CD8-positive, alpha-beta memory T cell (primary cell): Measurements from ENCODE around the gene GLIPR2. TPM values are rescaled to one million over a fixed set of nuclear protein-coding genes. Genes with fewer than 3 reads are reported as not detected.
"Not testable (repeated sequence)": the region's sequence is repeated elsewhere in the genome, so short reads cannot be mapped to it uniquely, and the experiment has no call there.

Experiments
- CTCF ChIA-PET: fragments of 350-600 bp; sonication (Branson Sonifier 250); formaldehyde crosslinking; loops from one replicate; lab custom pipeline; 2021; ENCODE audit warnings: antibody characterized with exemption; lab: Charles Lee
- POLR2A ChIA-PET: fragments of 350-600 bp; sonication (Branson Sonifier 250); formaldehyde crosslinking; loops from one replicate; lab custom pipeline; 2021; ENCODE audit warnings: antibody characterized with exemption; lab: Charles Lee
- DNase-seq, 5 donors: peaks; one replicate each; pipeline versions ENCODE4 v3.0.0 to v3.0.0-alpha.2; 2020 to 2022; ENCODE audit warnings: mixed read lengths in 1 of 5
- H3K27ac ChIP-seq: one replicate; pipeline ENCODE4 v1.7.0; 2013; ENCODE audit warnings: low read depth, mild to moderate bottlenecking, low read length, moderate library complexity
- H3K27me3 ChIP-seq: 2 replicates; pipeline ENCODE4 v1.7.0; 2013; ENCODE audit warnings: low read length, mild to moderate bottlenecking; ENCODE audit not compliant: insufficient read depth, poor library complexity, severe bottlenecking
- H3K36me3 ChIP-seq: 2 replicates; pipeline ENCODE4 v1.7.0; 2013; ENCODE audit warnings: mild to moderate bottlenecking, low read length, moderate library complexity; ENCODE audit not compliant: insufficient read depth
- H3K4me1 ChIP-seq: 2 replicates; pipeline ENCODE4 v1.7.0; 2013; ENCODE audit warnings: mild to moderate bottlenecking, low read length, moderate library complexity; ENCODE audit not compliant: insufficient read depth
- H3K4me3 ChIP-seq: 2 replicates; pipeline ENCODE4 v1.7.0; 2013; ENCODE audit warnings: mild to moderate bottlenecking, low read length
- H3K9me3 ChIP-seq: 2 replicates; pipeline ENCODE4 v1.7.0; 2013; ENCODE audit warnings: mild to moderate bottlenecking, low read length
- H3K27ac Mint-ChIP-seq, 8 donors: one replicate each; pipeline ENCODE4 v1.8.0; 2020 to 2021; ENCODE audit warnings: mixed read lengths in 8 of 8, mild to moderate bottlenecking in 6 of 8, inconsistent platforms in 3 of 8, moderate library complexity in 3 of 8
- H3K27me3 Mint-ChIP-seq, 2 donors: one replicate each; pipeline ENCODE4 v1.8.0; 2020 to 2021; ENCODE audit warnings: mixed read lengths in 2 of 2, mild to moderate bottlenecking in 1 of 2, moderate library complexity in 1 of 2
- H3K36me3 Mint-ChIP-seq, 3 donors: one replicate each; pipeline ENCODE4 v1.8.0; 2020 to 2021; ENCODE audit warnings: mixed read lengths in 3 of 3, inconsistent platforms in 1 of 3, mild to moderate bottlenecking in 1 of 3
- H3K4me1 Mint-ChIP-seq, 3 donors: one replicate each; pipeline ENCODE4 v1.8.0; 2020 to 2021; ENCODE audit warnings: mixed read lengths in 3 of 3, inconsistent platforms in 1 of 3, mild to moderate bottlenecking in 1 of 3
- H3K4me3 Mint-ChIP-seq, 7 donors: one replicate each; pipeline ENCODE4 v1.8.0; 2020 to 2021; ENCODE audit warnings: mixed read lengths in 7 of 7, mild to moderate bottlenecking in 6 of 7, moderate library complexity in 4 of 7, inconsistent platforms in 2 of 7
- H3K9me3 Mint-ChIP-seq, 5 donors: one replicate each; pipeline ENCODE4 v1.8.0; 2020 to 2022; ENCODE audit warnings: mixed read lengths in 5 of 5, mild to moderate bottlenecking in 3 of 5, moderate library complexity in 2 of 5, inconsistent platforms in 1 of 5
- polyA plus RNA-seq: library from polyadenylated mRNA; unstranded; fragments of 300-500 nt; fragmentation: Illumina TruSeq; gene quantifications from one replicate; pipeline ENCODE4 v1.2.3, GENCODE V29; 2021
- total RNA-seq, 2 experiments: library from RNA; stranded (reverse); gene quantifications; one replicate each; pipeline ENCODE4 v1.2.3, GENCODE V29; 2021

GLIPR2 gene
- total and polyA plus RNA-seq, 3 experiments from 2014 or later, result 17.1 to 139 (median 17.5) TPM

DNA sequence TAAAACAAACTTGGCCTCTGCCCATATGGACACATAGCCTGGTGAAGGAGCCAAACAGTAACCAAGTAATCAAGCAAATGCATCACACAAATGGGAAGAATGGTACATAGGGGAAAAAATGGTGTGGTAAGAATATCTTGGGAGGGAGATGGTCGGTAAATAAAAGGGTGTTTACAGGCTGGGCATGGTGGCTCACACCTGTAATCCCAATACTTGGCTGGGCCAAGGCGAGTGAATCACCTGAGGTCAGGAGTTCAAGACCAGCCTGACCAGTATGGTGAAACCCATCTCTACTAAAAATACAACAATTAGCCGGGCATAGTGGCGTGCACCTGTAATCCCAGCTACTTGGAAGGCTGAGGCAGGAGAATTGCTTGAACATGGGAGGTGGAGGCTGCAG, 23.0 kb downstream of the GLIPR2 start:
- H3K27me3 ChIP-seq, H3K4me3 ChIP-seq, H3K4me3 Mint-ChIP-seq, H3K27ac ChIP-seq, H3K4me1 ChIP-seq, H3K9me3 Mint-ChIP-seq, H3K9me3 ChIP-seq, H3K36me3 ChIP-seq, H3K27me3 Mint-ChIP-seq, DNase-seq: not testable (repeated sequence)
- POLR2A ChIA-PET, result interaction anchor here (0.6 kb wide), 1 partner anchor 44 kb away, joined by 9 read pairs; no protein-coding TSS in a partner anchor
- CTCF ChIA-PET, result interaction anchor here (2.1 kb wide), 1 partner anchor 56 kb away, joined by 9 read pairs; no protein-coding TSS in a partner anchor
- Mint-ChIP-seq H3K36me3 (peaks cover 9 to 51% (median 20%) of the 10 kb centered on the region in 3 donors), H3K4me1 (peaks cover 5 to 16% (median 9%) of the 10 kb centered on the region in 3 donors), H3K27ac (peak overlapping the region in 1 of 8 donors; percentile 53)

DNA sequence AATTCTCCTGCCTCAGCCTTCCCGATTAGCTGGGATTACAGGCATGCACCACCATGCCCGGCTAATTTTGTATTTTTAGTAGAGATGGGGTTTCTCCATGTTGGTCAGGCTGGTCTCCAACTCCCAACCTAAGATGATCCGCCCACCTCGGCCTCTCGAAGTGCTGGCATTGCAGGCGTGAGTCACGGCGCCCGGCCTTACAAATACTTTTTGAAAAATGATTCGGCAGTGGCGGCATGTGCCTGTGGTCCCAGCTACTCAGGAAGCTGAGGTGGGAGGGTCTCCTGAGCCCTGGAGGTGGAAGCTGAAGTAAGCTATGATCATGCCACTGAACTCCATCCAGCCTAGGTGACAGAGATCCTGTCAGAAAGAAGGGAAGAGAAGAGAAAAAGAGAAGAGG, 23.6 kb downstream of the GLIPR2 start:
- H3K9me3 ChIP-seq, H3K27me3 Mint-ChIP-seq, POLR2A ChIA-PET, H3K4me3 Mint-ChIP-seq, DNase-seq, H3K4me1 ChIP-seq, H3K36me3 ChIP-seq, H3K27ac ChIP-seq, H3K9me3 Mint-ChIP-seq, H3K27me3 ChIP-seq, H3K4me3 ChIP-seq: not testable (repeated sequence)
- CTCF ChIA-PET, result interaction anchor here (0.7 to 2.1 kb wide), 2 partner anchors 11 to 57 kb away, joined by 3 to 9 read pairs; no protein-coding TSS in a partner anchor
- Mint-ChIP-seq H3K27ac (peak overlapping the region in 4 of 8 donors; percentile 14 to 81 (median 44)), H3K4me1 (peaks cover 7 to 16% (median 9%) of the 10 kb centered on the region in 3 donors), H3K36me3 (peaks cover 9 to 46% (median 20%) of the 10 kb centered on the region in 3 donors)

GRCh38 chr9:36161187-36161586, 24.7 kb downstream of the GLIPR2 start:
- Histone ChIP-seq H3K36me3 (no peaks in the 10 kb centered on the region), H3K27me3 (no peaks in the 10 kb centered on the region), H3K4me1 (no peaks in the 10 kb centered on the region), H3K4me3 (no peak overlapping the region), H3K27ac (no peak overlapping the region), H3K9me3 (no peaks in the 10 kb centered on the region)
- peaks cover 11 to 19% (median 14%) of the 10 kb centered on the region in 3 donors for H3K4me1 Mint-ChIP-seq
- H3K9me3 Mint-ChIP-seq, result no peaks in the 10 kb centered on the region
- DNase-seq, result no peak
- H3K4me3 Mint-ChIP-seq, result no peak overlapping the region
- peaks cover 0 to 2% of the 10 kb centered on the region in 2 donors for H3K27me3 Mint-ChIP-seq
- peak overlapping the region in 7 of 8 donors; percentile 14 to 92 (median 80) for H3K27ac Mint-ChIP-seq
- H3K36me3 Mint-ChIP-seq, result peaks cover 9 to 46% (median 20%) of the 10 kb centered on the region in 3 donors
- ChIA-PET CTCF (interaction anchor here (1.0 to 1.3 kb wide), 2 partner anchors 10 to 58 kb away, joined by 3 to 4 read pairs; no protein-coding TSS in a partner anchor), POLR2A (no interaction called here)

GRCh38 chr9:36162211-36162738, 25.7 kb downstream of the GLIPR2 start:
- H3K27me3 Mint-ChIP-seq, result peaks cover 0 to 3% of the 10 kb centered on the region in 2 donors
- no peaks in the 10 kb centered on the region for H3K9me3 Mint-ChIP-seq
- H3K4me3 Mint-ChIP-seq, result no peak overlapping the region
- Histone ChIP-seq H3K4me1 (no peaks in the 10 kb centered on the region), H3K4me3 (no peak overlapping the region), H3K36me3 (no peaks in the 10 kb centered on the region), H3K27me3 (no peaks in the 10 kb centered on the region), H3K27ac (no peak overlapping the region), H3K9me3 (no peaks in the 10 kb centered on the region)
- H3K27ac Mint-ChIP-seq, result peak overlapping the region in 5 of 8 donors; percentile 17 to 83 (median 42)
- peak in 1 of 5 donors; percentile 9 for DNase-seq
- ChIA-PET POLR2A (no interaction called here), CTCF (interaction anchor here (1.3 to 14.4 kb wide), 3 partner anchors 28 to 60 kb away, joined by 4 to 278 read pairs (median 6); partner anchors contain the start of gene CLTA)
- H3K36me3 Mint-ChIP-seq, result peaks cover 4 to 42% (median 17%) of the 10 kb centered on the region in 3 donors
- peaks cover 11 to 24% (median 21%) of the 10 kb centered on the region in 3 donors for H3K4me1 Mint-ChIP-seq

GRCh38 chr9:36163049-36163785, 26.7 kb downstream of the GLIPR2 start:
- Histone ChIP-seq H3K36me3 (no peaks in the 10 kb centered on the region), H3K27ac (no peak overlapping the region), H3K9me3 (no peaks in the 10 kb centered on the region), H3K4me3 (no peak overlapping the region), H3K27me3 (no peaks in the 10 kb centered on the region), H3K4me1 (no peaks in the 10 kb centered on the region)
- Mint-ChIP-seq H3K4me1 (peaks cover 9 to 21% (median 21%) of the 10 kb centered on the region in 3 donors), H3K36me3 (peaks cover 3 to 39% (median 16%) of the 10 kb centered on the region in 3 donors), H3K4me3 (no peak overlapping the region), H3K27ac (peak overlapping the region in 4 of 8 donors; percentile 43 to 64 (median 56)), H3K27me3 (peaks cover 0 to 5% of the 10 kb centered on the region in 2 donors), H3K9me3 (no peaks in the 10 kb centered on the region)
- CTCF ChIA-PET, result interaction anchor here (0.7 to 14.4 kb wide), 6 partner anchors 14 to 61 kb away, joined by 3 to 278 read pairs (median 6); partner anchors contain the start of genes CLTA and GLIPR2
- peak in 1 of 5 donors; percentile 39 for DNase-seq
- POLR2A ChIA-PET, result interaction anchor here (0.6 to 1.1 kb wide), 2 partner anchors 26 to 60 kb away, joined by 3 read pairs; no protein-coding TSS in a partner anchor

GRCh38 chr9:36163786-36164170, 27.2 kb downstream of the GLIPR2 start:
- no peaks in the 10 kb centered on the region for H3K4me1 ChIP-seq
- Mint-ChIP-seq H3K4me3 (no peak overlapping the region), H3K27ac (peak overlapping the region in 4 of 8 donors; percentile 43 to 90 (median 60)), H3K36me3 (peaks cover 0 to 34% (median 12%) of the 10 kb centered on the region in 3 donors), H3K4me1 (peaks cover 6 to 21% (median 19%) of the 10 kb centered on the region in 3 donors), H3K27me3 (peaks cover 0 to 5% of the 10 kb centered on the region in 2 donors), H3K9me3 (no peaks in the 10 kb centered on the region)
- no peak overlapping the region for H3K4me3 ChIP-seq
- no peaks in the 10 kb centered on the region for H3K9me3 ChIP-seq
- ChIA-PET CTCF (interaction anchor here (1.0 to 14.4 kb wide), 6 partner anchors 15 to 156 kb away, joined by 3 to 278 read pairs (median 6); partner anchors contain the start of genes CLTA and GLIPR2), POLR2A (interaction anchor here (0.6 to 1.1 kb wide), 2 partner anchors 11 to 27 kb away, joined by 3 to 6 read pairs; no protein-coding TSS in a partner anchor)
- peak in 1 of 5 donors; percentile 6 for DNase-seq
- no peaks in the 10 kb centered on the region for H3K27me3 ChIP-seq
- no peak overlapping the region for H3K27ac ChIP-seq
- H3K36me3 ChIP-seq, result no peaks in the 10 kb centered on the region

DNA sequence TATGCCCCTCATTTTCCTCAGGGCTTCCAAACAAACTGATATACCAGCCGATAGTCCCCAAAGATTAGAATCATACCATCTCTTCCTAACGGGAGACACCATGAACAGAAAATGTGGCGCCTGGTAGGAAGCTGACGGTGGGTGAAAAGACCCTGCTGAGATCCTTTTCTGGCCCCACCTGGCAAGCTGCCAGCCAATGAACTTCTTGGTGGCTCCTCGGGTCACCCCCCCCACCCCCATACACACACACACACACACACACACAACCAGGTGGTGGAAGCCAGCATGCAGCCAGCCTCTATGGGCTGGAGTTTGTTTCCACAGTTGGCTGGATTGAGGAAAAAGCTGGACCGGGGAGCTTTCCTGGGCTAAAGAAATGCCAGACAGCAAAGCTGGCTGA, 27.8 kb downstream of the GLIPR2 start:
- H3K4me3 ChIP-seq, result no peak overlapping the region
- no peaks in the 10 kb centered on the region for H3K36me3 ChIP-seq
- Mint-ChIP-seq H3K9me3 (no peaks in the 10 kb centered on the region), H3K27ac (peak overlapping the region in 2 of 8 donors; percentile 52 to 64), H3K4me3 (no peak overlapping the region), H3K36me3 (peaks cover 0 to 29% (median 8%) of the 10 kb centered on the region in 3 donors), H3K27me3 (peaks cover 0 to 5% of the 10 kb centered on the region in 2 donors), H3K4me1 (peaks cover 6 to 21% (median 19%) of the 10 kb centered on the region in 3 donors)
- no peaks in the 10 kb centered on the region for H3K9me3 ChIP-seq
- ChIA-PET POLR2A (interaction anchor here (0.6 to 1.1 kb wide), 2 partner anchors 11 to 27 kb away, joined by 3 to 6 read pairs; no protein-coding TSS in a partner anchor), CTCF (interaction anchor here (1.6 to 14.4 kb wide), 7 partner anchors 10 to 156 kb away, joined by 6 to 278 read pairs (median 23); partner anchors contain the start of genes CLTA and GLIPR2)
- no peak overlapping the region for H3K27ac ChIP-seq
- peak in 1 of 5 donors; percentile 30 for DNase-seq
- H3K27me3 ChIP-seq, result no peaks in the 10 kb centered on the region
- no peaks in the 10 kb centered on the region for H3K4me1 ChIP-seq
